Omental fat pad (tissue), 4 donors: ENCODE measurements around the gene FRMD8. TPM values are rescaled to one million over a fixed set of nuclear protein-coding genes. Genes with fewer than 3 reads are reported as not detected.

ENCODE experiments used
- ATAC-seq: fragments of 150-250 bp; one replicate; pipeline ENCODE4 v1.9.1; 2016; ENCODE audit warnings: mild to moderate bottlenecking, moderate library complexity; ENCODE audit not compliant: low FRiP score
- DNase-seq: peaks from one replicate; pipeline ENCODE4 v3.0.0-alpha.2; 2019; ENCODE audit warnings: low spot score
- CTCF ChIP-seq, 3 donors: fragments of 450-650 bp; IDR thresholded peaks; one replicate each; pipeline ENCODE4 v1.5.1; 2016 to 2017; ENCODE audit warnings: antibody characterized with exemption in 3 of 3, mild to moderate bottlenecking in 3 of 3, moderate library complexity in 2 of 3
- total RNA-seq, 4 donors: library from RNA; depleted of rRNA; stranded (reverse); fragments of >200 nt; gene quantifications; one replicate each; pipeline ENCODE4 v1.1.0, GENCODE V29; 2016

Gene FRMD8
- total RNA-seq, 4 donors from 2014 or later: 29.2 to 77.9 (median 58.9) TPM

- no peak for TF ChIP-seq CTCF (IDR thresholded peaks at IDR 0.05)
- DNase-seq (no peak), ATAC-seq (no peak)
Observed at GRCh38 chr11:65393513-65394079, 7.2 kb downstream of the FRMD8 start.

- DNase-seq (no peak), ATAC-seq (no peak)
- no peak for TF ChIP-seq CTCF (IDR thresholded peaks at IDR 0.05)
Observed at GRCh38 chr11:65394125-65394536, 7.7 kb downstream of the FRMD8 start.

- no peak for TF ChIP-seq CTCF (IDR thresholded peaks at IDR 0.05)
- DNase-seq: no peak
- no peak for ATAC-seq
Observed at GRCh38 chr11:65395961-65396530, 9.6 kb downstream of the FRMD8 start.

- ATAC-seq (no peak), DNase-seq (no peak)
- no peak for TF ChIP-seq CTCF (IDR thresholded peaks at IDR 0.05)
Observed at GRCh38 chr11:65396769-65397745, 10.6 kb downstream of the FRMD8 start.

- ATAC-seq: no peak
- no peak for DNase-seq
- TF ChIP-seq CTCF (IDR thresholded peaks at IDR 0.05): no peak
Observed at GRCh38 chr11:65398362-65398910, 12.0 kb downstream of the FRMD8 start.

- no peak for DNase-seq
- no peak for ATAC-seq
- TF ChIP-seq CTCF (IDR thresholded peaks at IDR 0.05): no peak
Observed at GRCh38 chr11:65399249-65399648, 12.8 kb downstream of the FRMD8 start.
